Subcutaneous adipose tissue (tissue), 4 donors: ENCODE data around the gene LDB2. TPM values are rescaled to one million over a fixed set of nuclear protein-coding genes. Genes with fewer than 3 reads are reported as not detected.

Experiments used
- total RNA-seq, 4 donors: library from RNA; depleted of rRNA; stranded (reverse); fragments of >200 nt; gene quantifications; one replicate each; pipeline ENCODE4 v1.1.0, GENCODE V29; 2016
- TF ChIP-seq, protein P1 (sequence below): fragments of 450-650 bp; IDR thresholded peaks from one replicate; pipeline ENCODE4 v1.5.1; 2016; ENCODE audit warnings: low read depth, mild to moderate bottlenecking, control low read depth, antibody characterized with exemption, moderate library complexity

Gene LDB2
- total RNA-seq, 4 donors from 2014 or later = 19.0 to 122 (median 42.6) TPM

DNA sequence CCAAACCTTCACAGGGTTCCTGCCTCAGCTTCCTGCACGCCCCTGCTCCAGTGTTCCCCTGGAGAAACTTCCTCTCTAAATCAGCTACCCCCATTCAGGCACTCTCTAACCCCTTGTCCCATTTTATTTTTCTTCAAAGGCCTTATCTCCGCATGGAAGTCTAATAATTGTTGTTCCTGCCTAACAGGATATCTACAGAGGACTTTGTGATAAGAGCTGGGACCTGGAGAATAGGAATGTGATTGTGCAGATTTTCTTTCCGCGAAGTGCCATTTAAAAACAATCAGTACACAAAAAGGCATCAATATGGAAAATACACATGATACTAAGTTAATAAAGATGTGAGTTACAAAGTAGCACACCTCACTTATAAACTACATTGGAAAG lies 32.6 kb downstream of the LDB2 start:
- TF ChIP-seq, protein P1, sequence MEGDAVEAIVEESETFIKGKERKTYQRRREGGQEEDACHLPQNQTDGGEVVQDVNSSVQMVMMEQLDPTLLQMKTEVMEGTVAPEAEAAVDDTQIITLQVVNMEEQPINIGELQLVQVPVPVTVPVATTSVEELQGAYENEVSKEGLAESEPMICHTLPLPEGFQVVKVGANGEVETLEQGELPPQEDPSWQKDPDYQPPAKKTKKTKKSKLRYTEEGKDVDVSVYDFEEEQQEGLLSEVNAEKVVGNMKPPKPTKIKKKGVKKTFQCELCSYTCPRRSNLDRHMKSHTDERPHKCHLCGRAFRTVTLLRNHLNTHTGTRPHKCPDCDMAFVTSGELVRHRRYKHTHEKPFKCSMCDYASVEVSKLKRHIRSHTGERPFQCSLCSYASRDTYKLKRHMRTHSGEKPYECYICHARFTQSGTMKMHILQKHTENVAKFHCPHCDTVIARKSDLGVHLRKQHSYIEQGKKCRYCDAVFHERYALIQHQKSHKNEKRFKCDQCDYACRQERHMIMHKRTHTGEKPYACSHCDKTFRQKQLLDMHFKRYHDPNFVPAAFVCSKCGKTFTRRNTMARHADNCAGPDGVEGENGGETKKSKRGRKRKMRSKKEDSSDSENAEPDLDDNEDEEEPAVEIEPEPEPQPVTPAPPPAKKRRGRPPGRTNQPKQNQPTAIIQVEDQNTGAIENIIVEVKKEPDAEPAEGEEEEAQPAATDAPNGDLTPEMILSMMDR = no peak

DNA sequence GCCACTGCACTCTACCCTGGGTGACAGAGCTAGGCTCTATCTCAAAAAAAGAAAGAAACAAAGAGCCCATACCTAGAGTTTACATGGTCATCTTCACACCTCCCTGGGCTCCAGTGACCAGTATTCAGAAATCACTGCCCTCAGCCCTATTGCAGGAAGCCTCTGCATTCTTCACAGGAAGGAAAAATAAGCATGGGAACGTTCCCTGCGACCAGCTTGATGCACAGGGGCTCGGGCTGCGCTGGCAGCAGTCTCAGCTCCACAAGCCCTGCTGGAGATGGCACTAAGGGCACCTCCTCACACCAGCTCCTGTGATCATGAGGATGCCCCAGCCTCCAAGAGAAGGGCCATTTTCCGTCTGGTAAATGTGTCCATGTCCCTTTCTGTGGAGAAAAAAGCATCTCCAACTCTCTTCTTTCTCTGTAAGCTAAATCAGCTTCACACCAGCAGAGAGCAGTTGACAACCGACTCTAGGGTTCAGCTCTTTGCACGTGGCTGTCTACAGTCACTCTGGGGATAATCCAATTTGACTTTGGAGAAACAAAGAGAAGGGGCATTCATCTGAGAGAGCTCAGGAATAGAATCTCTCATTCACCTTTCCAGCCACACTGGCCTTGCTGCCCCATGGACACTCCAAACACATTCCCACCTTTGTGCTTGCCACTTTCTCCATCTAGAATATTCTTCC lies 33.1 kb downstream of the LDB2 start:
- TF ChIP-seq, protein P1 = no peak

DNA sequence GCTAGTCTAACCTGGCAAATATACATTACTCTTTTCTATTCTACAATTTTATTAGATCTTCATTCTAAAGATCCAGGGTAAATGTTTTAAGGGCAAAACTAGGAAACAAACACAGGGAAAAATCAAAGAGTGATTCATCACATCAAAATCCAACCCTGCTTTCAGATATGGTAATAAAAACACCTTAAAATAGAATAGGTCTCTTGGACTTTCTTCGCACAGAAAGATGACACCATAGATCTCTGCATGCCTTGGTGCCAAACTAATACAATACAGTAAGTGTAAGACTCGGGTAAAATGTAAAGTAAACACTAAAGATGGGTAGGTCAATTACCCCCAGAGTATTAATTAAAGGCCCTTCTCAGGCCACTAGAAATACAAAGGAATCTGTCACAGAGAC lies 34.2 kb downstream of the LDB2 start:
- TF ChIP-seq, protein P1 = no peak

DNA sequence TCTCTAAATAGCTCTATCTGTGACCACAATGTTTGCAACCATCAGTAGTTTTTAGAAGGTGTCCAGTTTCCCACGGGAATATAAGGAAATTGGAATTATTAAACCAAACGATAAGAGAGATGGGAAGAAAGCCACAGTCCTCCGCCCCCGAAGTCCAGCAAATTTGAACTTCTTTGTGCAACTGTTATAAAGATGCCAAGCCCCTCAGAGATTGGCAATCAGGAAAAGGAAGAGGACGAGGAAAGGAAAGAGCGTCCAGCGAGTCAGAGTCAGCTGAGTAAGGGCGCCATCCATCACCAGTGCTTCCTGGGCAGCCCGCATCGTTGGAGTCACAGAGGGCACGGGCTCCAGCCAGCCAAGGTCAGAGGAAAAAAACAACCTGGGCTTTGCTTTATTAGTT lies 35.7 kb downstream of the LDB2 start:
- TF ChIP-seq, protein P1 = no peak

DNA sequence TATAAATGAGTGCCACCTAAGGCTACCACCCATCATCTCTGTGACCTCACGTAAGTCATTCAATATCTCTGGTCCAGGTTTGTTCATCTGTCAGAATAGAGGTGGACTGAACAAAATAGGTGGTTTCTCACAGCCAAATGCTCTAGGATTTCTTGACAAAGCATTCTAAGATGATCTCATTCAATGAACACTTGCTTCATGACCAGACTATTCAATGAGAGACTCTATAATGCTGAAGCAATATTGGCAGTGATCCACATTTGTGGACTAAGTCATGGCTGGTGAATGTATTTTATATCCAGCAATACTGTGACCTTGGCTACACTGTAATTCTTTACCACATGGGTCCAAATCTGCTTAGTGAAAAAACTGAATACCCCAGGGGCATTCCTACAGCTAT lies 37.9 kb downstream of the LDB2 start:
- TF ChIP-seq, protein P1 = no peak

DNA sequence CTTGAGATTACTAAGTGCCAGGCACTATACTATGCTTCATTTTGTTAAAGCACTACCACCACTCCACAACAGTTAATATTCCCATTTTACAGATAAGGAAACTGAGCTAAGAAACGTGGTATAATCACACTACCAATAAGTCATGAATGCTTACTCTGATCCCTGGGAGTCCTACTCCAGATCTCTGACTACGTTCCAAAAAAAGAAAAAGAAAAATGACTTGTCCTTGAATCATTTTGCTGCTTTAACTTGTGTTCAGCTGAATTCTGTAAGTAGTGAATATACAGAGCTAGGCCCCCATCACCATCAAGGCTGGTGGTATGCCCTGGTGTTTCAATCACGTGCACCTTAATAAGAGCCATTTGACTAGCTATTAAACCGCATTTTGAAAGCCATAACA lies 39.4 kb downstream of the LDB2 start:
- TF ChIP-seq, protein P1 = no peak

DNA sequence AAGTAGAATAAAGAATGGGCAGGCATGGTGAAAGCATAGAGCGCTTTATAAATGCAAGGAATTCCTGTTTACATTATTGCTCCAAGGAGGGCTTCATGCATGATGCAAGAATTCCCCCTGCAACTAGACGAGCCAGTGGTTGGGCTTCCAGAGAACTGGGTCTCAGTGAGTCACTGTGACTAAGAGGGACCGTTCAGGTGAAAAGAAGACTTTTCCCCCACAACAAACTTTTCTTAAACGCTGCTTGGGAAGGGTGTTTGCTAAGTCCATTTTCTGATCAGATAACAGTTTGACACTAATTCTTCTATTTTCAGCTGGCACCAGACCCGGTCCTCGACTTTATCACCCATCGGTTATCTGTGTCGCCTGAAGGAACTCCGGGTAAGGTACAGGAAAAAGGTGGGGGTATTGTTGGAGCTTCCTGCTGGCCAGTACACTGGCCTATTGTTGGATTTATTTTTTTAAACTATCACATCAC lies 40.1 kb downstream of the LDB2 start:
- TF ChIP-seq, protein P1 = no peak
